Mesendoderm (in vitro differentiated cells): ENCODE data around the gene CIDEC. TPM values are rescaled to one million over a fixed set of nuclear protein-coding genes. Genes with fewer than 3 reads are reported as not detected.

Source experiments
- DNase-seq: peaks from one replicate; pipeline ENCODE4 v3.0.0; 2013
- H2AK5ac ChIP-seq: 2 replicates; pipeline ENCODE4 v1.6.1; 2013; ENCODE audit warnings: low read length, inconsistent platforms
- H2BK120ac ChIP-seq: 2 replicates; pipeline ENCODE4 v1.6.1; 2013; ENCODE audit warnings: low read depth, mild to moderate bottlenecking, low read length, moderate library complexity, mixed read lengths
- H2BK15ac ChIP-seq: replicated peaks from 2 replicates; pipeline ENCODE4 v1.6.1; 2013; ENCODE audit warnings: low read depth, mild to moderate bottlenecking, moderate library complexity
- H2BK5ac ChIP-seq: 2 replicates; pipeline ENCODE4 v1.6.1; 2013; ENCODE audit warnings: low read length, inconsistent platforms
- H3K18ac ChIP-seq: 2 replicates; pipeline ENCODE4 v1.6.1; 2013; ENCODE audit warnings: mild to moderate bottlenecking, low read length, mixed read lengths
- H3K23ac ChIP-seq: one replicate; pipeline ENCODE4 v1.6.1; 2013; ENCODE audit warnings: low read length
- H3K27ac ChIP-seq: 2 replicates; pipeline ENCODE4 v1.5.1; 2013; ENCODE audit warnings: low read depth, mild to moderate bottlenecking, inconsistent platforms, low read length, moderate library complexity
- H3K27me3 ChIP-seq: 2 replicates; pipeline ENCODE4 v1.6.1; 2013; ENCODE audit warnings: low read length, control low read depth, mild to moderate bottlenecking, inconsistent platforms; ENCODE audit not compliant: insufficient read depth, poor library complexity
- H3K36me3 ChIP-seq: 2 replicates; pipeline ENCODE4 v1.6.1; 2013; ENCODE audit warnings: low read length, inconsistent platforms; ENCODE audit not compliant: control insufficient read depth, insufficient read depth
- H3K4ac ChIP-seq: one replicate; pipeline ENCODE4 v1.6.1; 2013; ENCODE audit warnings: low read depth, mild to moderate bottlenecking, low read length, moderate library complexity
- H3K4me1 ChIP-seq: 2 replicates; pipeline ENCODE4 v1.6.1; 2013; ENCODE audit warnings: low read depth, low read length, inconsistent platforms; ENCODE audit not compliant: control insufficient read depth
- H3K4me2 ChIP-seq: 2 replicates; pipeline ENCODE4 v1.6.1; 2013; ENCODE audit warnings: low read length
- H3K4me3 ChIP-seq: 2 replicates; pipeline ENCODE4 v1.5.1; 2013; ENCODE audit warnings: mild to moderate bottlenecking, low read length
- H3K56ac ChIP-seq: one replicate; pipeline ENCODE4 v1.6.1; 2013; ENCODE audit warnings: low read length
- H3K79me1 ChIP-seq: 2 replicates; pipeline ENCODE4 v1.6.1; 2013; ENCODE audit warnings: low read length, inconsistent platforms
- H3K79me2 ChIP-seq: 2 replicates; pipeline ENCODE4 v1.6.1; 2013; ENCODE audit warnings: mild to moderate bottlenecking, low read length; ENCODE audit not compliant: control insufficient read depth, insufficient read depth
- H3K9ac ChIP-seq: 2 replicates; pipeline ENCODE4 v1.6.1; 2013; ENCODE audit warnings: low read length, inconsistent platforms
- H4K5ac ChIP-seq: one replicate; pipeline ENCODE4 v1.6.1; 2013; ENCODE audit warnings: low read length
- H4K8ac ChIP-seq: one replicate; pipeline ENCODE4 v1.6.1; 2013; ENCODE audit warnings: low read depth, mild to moderate bottlenecking, control low read depth, low read length, moderate library complexity
- WGBS: extraction: QIAGEN DNeasy Blood & Tissue Kit; methylation state at CpG from one replicate; pipeline ENCODE4 v1.1.7; 2013; ENCODE audit warnings: low lambda C conversion rate, missing lambda C conversion rate; ENCODE audit not compliant: insufficient coverage; ENCODE audit errors: extremely low coverage; 5-methylcytosine and 5-hydroxymethylcytosine counted together
- polyA plus RNA-seq, 2 experiments: library from polyadenylated mRNA; stranded (reverse); fragments of 200-250 nt; gene quantifications; one replicate each; pipeline ENCODE4 v1.2.3, GENCODE V29; 2013

CIDEC gene, protein sequence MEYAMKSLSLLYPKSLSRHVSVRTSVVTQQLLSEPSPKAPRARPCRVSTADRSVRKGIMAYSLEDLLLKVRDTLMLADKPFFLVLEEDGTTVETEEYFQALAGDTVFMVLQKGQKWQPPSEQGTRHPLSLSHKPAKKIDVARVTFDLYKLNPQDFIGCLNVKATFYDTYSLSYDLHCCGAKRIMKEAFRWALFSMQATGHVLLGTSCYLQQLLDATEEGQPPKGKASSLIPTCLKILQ
- polyA plus RNA-seq (2013, experiment 1 of 2): not detected
- polyA plus RNA-seq (2013, experiment 2 of 2): not detected

DNA sequence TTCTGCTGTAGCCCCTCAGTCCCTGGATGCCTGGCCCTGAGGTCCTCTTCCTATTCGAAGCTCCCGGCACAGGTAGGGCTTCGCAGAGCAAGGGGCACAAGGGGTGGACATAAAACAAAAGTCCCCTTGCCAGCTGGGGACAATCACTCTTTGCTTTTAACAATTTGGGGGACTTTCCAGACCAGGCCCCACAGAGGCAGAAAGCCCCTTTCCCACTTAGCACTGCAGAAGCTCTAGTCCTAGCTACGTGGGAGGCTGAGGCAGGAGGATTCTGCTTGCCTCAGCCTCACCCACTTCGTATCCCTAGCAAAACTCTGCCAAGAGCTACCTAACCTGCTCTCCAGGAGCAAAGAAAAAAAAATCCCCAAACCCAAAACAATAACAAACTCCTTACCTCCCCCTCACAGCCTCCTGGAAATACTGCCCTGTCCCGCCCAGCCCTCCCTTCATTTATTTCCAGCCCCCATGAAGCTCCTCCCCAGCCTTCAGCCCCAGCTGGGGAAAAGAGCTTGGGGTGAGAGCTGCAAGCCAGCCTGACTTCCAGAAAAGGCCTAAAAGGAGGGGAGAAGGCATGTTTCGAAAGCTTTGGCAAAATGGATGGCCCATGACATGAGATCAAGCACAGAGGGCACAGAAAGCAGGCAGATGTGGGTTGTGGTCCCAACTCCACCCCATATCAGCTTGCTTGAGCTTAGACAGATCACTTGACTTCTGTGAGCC, at the start of gene CIDEC:
CIDEC (minus strand) TSS at position 424 of the 720 bp plus-strand sequence. CDS start 1,767 bp downstream, outside the sequence.
- Histone ChIP-seq H2BK5ac (no peak within 1 kb of the TSS), H3K4ac (no peak within 1 kb of the TSS), H3K27me3 (no peaks in the 10 kb centered on the region), H3K56ac (no peak within 1 kb of the TSS), H3K4me3 (no peak within 1 kb of the TSS), H3K4me2 (no peak within 1 kb of the TSS), H3K79me1 (no peaks in the 10 kb centered on the region), H2BK15ac (no peak within 1 kb of the TSS), H3K9ac (no peak within 1 kb of the TSS), H2BK120ac (no peak within 1 kb of the TSS), H3K27ac (no peak within 1 kb of the TSS), H3K18ac (no peak within 1 kb of the TSS), H3K23ac (no peak within 1 kb of the TSS), H3K79me2 (no peaks in the 10 kb centered on the region), H2AK5ac (no peak within 1 kb of the TSS), H3K36me3 (no peaks in the 10 kb centered on the region), H4K5ac (no peak within 1 kb of the TSS), H4K8ac (no peak within 1 kb of the TSS), H3K4me1 (no peaks in the 10 kb centered on the region)
- DNase-seq: no peak
- WGBS: no CpG with 5 or more reads among the region's 7 CpGs

DNA sequence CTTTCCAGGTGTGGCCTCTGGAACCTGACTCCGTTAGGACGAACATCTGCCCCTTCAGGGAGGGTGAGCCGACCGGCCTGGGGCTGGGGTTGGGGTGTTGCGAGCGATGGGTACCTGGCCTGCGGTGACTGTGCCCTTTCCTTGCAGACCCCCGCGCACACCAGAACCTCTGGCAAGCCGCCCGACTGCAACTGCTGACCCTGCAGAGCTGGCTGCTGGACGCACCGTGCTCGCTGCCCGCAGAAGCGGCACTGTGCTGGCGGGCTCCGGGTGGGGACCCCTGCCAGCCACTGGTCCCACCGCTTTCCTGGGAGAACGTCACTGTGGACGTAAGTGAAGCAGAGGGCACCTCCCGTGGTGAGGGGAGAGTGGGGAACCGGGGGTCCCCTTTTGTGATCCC, 48.1 kb upstream of the CIDEC start:
- H3K18ac ChIP-seq: no peak overlapping the region
- H3K27me3 ChIP-seq: no peaks in the 10 kb centered on the region
- H2BK15ac ChIP-seq: no peak overlapping the region
- no CpG with 5 or more reads among the region's 23 CpGs for WGBS
- H2BK120ac ChIP-seq: no peak overlapping the region
- no peak overlapping the region for H3K4ac ChIP-seq
- no peak for DNase-seq
- no peak overlapping the region for H2BK5ac ChIP-seq
- H3K23ac ChIP-seq: no peak overlapping the region
- no peak overlapping the region for H3K56ac ChIP-seq
- H2AK5ac ChIP-seq: no peak overlapping the region
- no peaks in the 10 kb centered on the region for H3K79me1 ChIP-seq
- no peak overlapping the region for H4K8ac ChIP-seq
- H3K4me2 ChIP-seq: no peak overlapping the region
- no peak overlapping the region for H3K9ac ChIP-seq
- no peak overlapping the region for H3K27ac ChIP-seq
- no peak overlapping the region for H4K5ac ChIP-seq
- no peak overlapping the region for H3K4me3 ChIP-seq
- no peaks in the 10 kb centered on the region for H3K79me2 ChIP-seq
- no peaks in the 10 kb centered on the region for H3K4me1 ChIP-seq
- no peaks in the 10 kb centered on the region for H3K36me3 ChIP-seq

DNA sequence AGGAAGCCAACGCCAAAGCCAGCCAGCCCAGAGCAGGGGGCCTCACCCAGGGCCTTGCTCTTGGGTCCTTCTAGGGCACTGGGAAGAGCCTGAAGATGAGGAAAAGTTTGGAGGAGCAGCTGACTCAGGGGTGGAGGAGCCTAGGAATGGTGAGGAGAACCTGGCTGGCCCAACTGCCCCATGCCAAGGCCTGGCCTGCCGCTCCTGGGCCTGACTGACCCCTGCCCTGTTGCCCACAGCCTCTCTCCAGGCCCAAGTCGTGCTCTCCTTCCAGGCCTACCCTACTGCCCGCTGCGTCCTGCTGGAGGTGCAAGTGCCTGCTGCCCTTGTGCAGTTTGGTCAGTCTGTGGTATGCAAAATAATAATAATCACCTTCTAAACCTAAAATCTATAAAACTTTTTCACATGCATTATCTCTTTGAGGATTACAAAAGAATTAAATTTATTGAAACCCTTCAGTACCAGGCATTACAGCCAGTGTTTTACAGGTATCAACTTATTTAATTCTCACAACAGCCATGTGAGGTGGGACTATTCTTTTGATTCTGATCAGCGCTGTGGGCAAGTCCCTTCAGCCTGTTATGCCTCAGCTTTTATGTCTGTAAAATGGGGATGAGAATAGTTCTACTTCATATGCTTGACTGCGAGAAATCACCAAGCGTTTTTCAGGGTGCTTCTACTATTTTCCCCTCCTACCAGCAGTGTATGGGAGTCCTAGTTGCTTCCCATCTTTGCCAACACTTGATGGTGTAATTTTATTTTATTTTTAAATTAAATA, 38.4 kb upstream of the CIDEC start:
- H3K27me3 ChIP-seq: no peaks in the 10 kb centered on the region
- H3K27ac ChIP-seq: no peak overlapping the region
- H4K8ac ChIP-seq: no peak overlapping the region
- no peaks in the 10 kb centered on the region for H3K79me2 ChIP-seq
- H3K4ac ChIP-seq: no peak overlapping the region
- no peak overlapping the region for H2AK5ac ChIP-seq
- peaks cover 3% of the 10 kb centered on the region for H3K4me1 ChIP-seq
- DNase-seq: no peak
- no peaks in the 10 kb centered on the region for H3K79me1 ChIP-seq
- H2BK5ac ChIP-seq: no peak overlapping the region
- H3K9ac ChIP-seq: no peak overlapping the region
- H3K36me3 ChIP-seq: no peaks in the 10 kb centered on the region
- H3K56ac ChIP-seq: no peak overlapping the region
- H2BK15ac ChIP-seq: no peak overlapping the region
- H4K5ac ChIP-seq: no peak overlapping the region
- H2BK120ac ChIP-seq: no peak overlapping the region
- no peak overlapping the region for H3K23ac ChIP-seq
- no CpG with 5 or more reads among the region's 8 CpGs for WGBS
- H3K4me3 ChIP-seq: no peak overlapping the region
- no peak overlapping the region for H3K18ac ChIP-seq
- H3K4me2 ChIP-seq: no peak overlapping the region

DNA sequence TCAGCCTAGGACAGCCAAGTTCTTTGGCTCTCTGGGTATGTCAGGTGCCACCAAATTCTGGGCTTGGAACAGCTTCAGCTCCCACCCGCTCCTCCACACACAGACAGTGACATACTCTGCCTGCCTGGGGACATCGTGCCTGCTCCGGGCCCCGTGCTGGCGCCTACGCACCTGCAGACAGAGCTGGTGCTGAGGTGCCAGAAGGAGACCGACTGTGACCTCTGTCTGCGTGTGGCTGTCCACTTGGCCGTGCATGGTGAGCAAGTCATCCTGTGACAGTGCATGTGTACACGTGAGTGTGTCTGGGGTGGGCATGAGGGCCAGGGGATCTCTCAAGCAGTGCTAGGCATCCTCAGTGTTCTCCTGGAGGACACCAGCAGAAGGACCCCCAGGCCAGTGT, 37.8 kb upstream of the CIDEC start:
- H3K36me3 ChIP-seq: no peaks in the 10 kb centered on the region
- H3K4me3 ChIP-seq: no peak overlapping the region
- H3K27me3 ChIP-seq: no peaks in the 10 kb centered on the region
- no peak overlapping the region for H3K9ac ChIP-seq
- no peak overlapping the region for H3K18ac ChIP-seq
- H3K4me1 ChIP-seq: peaks cover 3% of the 10 kb centered on the region
- H3K79me1 ChIP-seq: no peaks in the 10 kb centered on the region
- H2AK5ac ChIP-seq: no peak overlapping the region
- no CpG with 5 or more reads among the region's 10 CpGs for WGBS
- no peak for DNase-seq
- no peak overlapping the region for H4K8ac ChIP-seq
- no peak overlapping the region for H3K4me2 ChIP-seq
- no peak overlapping the region for H2BK15ac ChIP-seq
- H2BK5ac ChIP-seq: no peak overlapping the region
- no peak overlapping the region for H3K56ac ChIP-seq
- H3K4ac ChIP-seq: no peak overlapping the region
- no peak overlapping the region for H3K23ac ChIP-seq
- H3K79me2 ChIP-seq: no peaks in the 10 kb centered on the region
- no peak overlapping the region for H4K5ac ChIP-seq
- H3K27ac ChIP-seq: no peak overlapping the region
- H2BK120ac ChIP-seq: no peak overlapping the region

DNA sequence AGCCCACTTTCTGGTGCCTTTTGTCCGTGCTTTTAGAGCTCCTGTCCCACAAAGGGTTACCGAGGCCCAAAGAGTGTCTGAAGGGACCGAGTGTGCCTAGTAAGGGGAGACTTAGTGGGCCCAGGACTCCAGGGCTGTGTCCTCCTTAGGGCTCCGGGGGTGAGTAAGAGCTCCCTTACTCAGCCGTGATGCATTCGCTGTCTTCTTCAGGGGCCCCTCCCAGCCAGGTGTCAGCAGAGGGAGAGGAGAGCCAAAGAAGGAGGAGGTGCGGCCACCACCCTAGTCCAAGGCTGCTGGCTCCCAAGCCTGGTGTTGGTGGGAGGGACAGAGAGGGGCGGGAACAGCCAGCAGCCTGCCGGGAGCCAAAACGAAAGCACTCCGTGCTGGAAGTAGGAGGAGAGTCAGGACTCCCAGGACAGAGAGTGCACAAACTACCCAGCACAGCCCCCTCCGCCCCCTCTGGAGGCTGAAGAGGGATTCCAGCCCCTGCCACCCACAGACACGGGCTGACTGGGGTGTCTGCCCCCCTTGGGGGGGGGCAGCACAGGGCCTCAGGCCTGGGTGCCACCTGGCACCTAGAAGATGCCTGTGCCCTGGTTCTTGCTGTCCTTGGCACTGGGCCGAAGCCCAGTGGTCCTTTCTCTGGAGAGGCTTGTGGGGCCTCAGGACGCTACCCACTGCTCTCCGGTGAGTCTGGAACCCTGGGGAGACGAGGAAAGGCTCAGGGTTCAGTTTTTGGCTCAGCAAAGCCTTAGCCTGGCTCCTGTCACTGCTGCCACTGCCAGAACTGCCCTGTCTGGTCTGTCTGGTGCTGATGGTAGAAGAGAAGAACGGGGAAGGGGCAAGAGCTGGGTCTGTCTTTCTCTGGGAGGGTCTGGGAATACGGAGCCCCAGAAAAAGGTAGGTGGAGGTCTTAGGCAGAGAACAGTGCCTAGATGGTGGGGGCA, 37.0 kb upstream of the CIDEC start, which contains the start of gene IL17RC:
IL17RC (plus strand) TSS at position 365 of the 947 bp plus-strand sequence; CDS start at position 583, 218 bp downstream.
- Histone ChIP-seq H2BK15ac (no peak within 1 kb of the TSS), H4K8ac (no peak within 1 kb of the TSS), H3K4me3 (no peak within 1 kb of the TSS), H2AK5ac (no peak within 1 kb of the TSS), H3K4me2 (peak within 1 kb of the TSS; percentile 87), H3K27me3 (no peaks in the 10 kb centered on the region), H3K4ac (peak within 1 kb of the TSS; percentile 5), H2BK5ac (peak within 1 kb of the TSS; percentile 17), H3K4me1 (peaks cover 3% of the 10 kb centered on the region), H4K5ac (no peak within 1 kb of the TSS), H3K27ac (no peak within 1 kb of the TSS), H3K23ac (peak within 1 kb of the TSS; percentile 100), H3K79me1 (no peaks in the 10 kb centered on the region), H3K79me2 (no peaks in the 10 kb centered on the region), H3K9ac (peak within 1 kb of the TSS; percentile 94), H2BK120ac (no peak within 1 kb of the TSS), H3K18ac (peak within 1 kb of the TSS; percentile 77), H3K36me3 (no peaks in the 10 kb centered on the region), H3K56ac (peak within 1 kb of the TSS; percentile 98)
- DNase-seq: peak; percentile 95
- no CpG with 5 or more reads among the region's 19 CpGs for WGBS
